HS-27A (cell line): Measurements from ENCODE around the gene BRME1.

Source experiments
- DNase-seq: peaks from one replicate; pipeline ENCODE4 v3.0.0-alpha.2; 2012; ENCODE audit warnings: low read depth, missing footprints

Gene BRME1

DNA sequence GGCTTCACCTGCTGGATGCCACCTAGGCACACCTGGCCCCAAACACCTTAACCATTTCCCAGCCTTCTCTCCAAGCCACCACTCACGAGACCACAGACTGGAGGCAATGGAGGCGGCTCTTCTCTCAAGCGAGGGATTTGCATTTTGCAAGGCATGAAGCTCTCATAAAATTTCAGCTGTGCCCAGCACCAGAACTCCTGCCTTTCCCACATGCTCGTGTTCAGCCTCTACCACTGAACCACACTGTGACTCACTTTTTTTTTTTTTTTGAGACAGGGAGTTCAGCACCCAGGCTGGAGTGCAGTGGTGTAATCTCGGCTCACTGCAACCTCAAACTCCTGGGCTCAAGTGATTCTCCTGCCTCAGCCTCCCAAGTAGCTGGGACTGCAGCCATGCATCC, 18.4 kb downstream of the BRME1 start:
- DNase-seq, result no peak

DNA sequence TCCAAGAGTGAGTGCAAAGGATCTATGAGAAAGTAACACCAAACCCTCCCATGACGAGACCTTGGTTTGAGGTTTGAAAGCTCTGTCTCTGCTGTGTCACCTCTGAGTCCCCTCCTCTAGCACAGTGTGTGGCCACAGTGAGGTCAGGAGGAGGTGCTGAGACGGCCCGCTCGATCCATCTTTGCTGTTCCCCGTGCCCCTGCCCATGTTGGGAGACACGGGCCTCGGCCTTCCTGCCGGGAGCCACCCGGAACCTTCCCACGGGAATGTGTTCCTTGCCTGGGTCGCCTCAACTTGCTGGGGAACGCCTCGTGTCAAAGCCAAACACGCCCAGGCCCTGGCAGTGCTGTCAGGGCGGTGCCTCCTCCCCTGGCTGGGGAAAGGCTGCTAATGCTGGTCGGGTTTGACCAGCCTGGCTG, 18.9 kb downstream of the BRME1 start:
- no peak for DNase-seq

DNA sequence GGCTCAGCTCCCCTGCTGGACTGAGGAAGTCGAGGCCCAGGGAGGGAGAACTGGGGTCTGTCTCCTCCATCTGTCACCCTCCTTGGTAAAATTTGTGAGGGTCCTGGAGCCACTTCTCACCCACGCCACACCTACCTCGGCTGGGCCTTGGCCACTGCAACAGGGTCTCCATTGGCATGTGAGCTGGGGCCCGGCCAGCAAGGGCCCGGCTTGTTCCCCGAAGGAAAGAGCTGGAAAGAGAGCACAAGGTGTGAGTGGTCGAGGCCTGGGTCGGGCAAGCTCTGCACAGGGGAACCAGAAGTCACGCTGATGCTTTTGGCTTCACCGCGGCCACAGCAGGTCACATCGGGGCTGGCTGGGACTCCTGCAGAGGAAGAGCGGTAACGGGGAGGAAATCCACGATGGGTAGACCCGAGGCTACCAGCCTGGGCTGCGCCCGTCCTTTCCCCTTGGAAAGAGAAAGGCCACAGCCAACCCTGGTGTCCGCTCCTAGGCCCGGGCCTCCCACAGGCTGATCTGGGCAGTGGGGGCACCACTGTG, 20.0 kb downstream of the BRME1 start:
- no peak for DNase-seq

DNA sequence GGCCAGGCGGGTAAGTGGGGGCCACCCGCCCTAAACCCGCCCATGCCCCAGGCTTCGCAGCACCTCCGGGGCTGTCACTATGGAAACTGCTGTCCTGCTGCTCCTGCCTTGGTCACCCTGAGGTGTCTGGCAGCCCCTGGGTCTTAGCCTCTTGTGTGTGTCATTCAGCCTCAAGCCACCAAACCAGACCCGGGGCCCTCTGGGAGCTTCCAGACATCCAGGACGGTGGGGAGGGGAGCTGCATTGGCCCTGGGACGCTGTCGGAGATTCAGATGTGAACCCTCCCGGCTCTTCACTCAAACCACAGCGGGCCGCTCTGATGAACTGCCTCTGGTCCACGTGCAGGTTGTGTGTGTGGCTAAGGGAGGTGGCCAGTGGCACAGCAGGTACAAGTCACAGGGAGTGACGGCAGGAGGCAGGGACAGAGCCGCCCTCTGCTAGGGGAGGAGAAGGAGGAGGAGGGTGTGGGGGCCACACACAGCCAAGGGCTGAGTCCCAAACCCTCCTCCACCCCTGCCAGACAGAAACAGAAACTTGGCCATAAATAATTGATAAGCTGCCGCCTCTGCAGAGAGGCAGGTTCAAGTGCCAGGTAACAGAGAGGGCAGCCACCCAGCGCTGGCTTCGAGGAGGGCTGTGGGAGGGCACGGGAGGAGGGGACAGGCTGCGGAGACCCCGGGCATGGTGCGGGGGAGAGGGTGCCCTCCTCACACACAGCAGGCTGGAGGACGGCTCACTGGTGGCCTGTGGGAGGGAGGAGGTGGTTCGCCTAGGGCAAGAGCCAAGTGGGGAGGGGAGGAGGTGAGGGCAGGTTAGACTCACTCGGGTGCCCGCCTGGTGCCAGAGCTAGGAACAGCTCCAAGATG, 21.0 kb downstream of the BRME1 start:
- no peak for DNase-seq

DNA sequence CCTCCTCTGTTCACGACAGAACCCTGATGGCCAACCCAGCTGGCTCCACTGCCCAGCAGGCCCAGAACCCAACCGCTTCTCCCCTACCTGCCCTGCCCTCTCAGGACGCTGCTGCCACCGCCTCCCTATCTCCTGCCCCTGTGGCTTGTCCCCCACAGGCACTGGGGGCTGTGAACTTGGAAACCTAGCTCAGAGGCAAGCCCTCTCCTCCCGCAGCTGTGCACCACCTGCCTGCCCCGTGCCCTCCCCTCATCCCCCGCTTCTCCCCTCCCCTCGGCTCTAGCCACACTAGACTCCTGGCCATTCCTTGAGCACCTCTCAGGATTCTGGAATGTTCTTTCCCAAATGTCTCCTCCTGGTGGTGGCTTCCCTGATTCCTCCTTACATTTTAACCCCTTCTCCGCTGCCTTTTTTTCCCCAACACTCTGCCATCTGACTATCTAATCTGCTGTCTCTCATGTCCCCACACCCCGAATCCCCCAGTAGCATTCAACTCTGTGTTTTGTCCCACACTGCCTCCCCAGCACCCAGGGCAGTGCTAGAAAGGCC, 22.3 kb downstream of the BRME1 start:
- no peak for DNase-seq

DNA sequence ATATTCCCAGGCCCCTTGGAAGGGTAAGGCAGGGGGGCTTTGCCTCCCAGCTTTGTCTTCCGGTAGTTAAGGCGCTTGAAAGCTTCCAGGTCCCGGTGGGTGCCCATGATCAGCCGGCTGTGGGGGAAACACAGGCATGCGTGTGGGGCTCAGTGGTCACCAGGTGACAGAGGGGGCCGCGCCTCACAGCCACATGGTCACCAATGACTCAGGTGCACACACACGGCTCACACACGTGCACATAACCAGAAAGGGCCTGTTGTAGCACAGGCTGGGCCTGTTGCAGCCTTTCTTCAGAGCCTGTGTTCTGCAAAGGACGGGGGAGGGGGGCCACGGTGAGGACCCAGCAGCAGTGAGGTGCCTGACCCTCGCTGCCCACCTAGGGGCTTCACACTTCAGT, 23.1 kb downstream of the BRME1 start:
- no peak for DNase-seq

DNA sequence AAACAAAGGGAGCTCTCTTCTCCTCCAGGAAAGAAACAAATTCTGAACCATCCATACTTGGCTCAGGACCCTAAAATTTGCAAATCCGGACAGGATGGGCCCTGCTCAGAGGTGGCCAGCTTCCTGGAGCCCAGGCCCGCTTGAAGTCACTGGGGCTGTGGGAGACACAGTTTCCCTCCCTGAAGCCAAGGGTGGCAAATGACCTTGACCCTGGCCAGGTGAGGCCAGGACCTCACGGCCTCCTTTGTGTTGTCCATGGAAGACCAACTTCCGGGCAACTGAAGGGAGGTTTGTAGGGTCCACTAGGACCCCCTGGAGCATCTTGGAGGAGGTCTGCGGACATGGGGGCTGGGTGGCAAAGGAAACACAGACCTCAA, 23.5 kb downstream of the BRME1 start:
- no peak for DNase-seq

DNA sequence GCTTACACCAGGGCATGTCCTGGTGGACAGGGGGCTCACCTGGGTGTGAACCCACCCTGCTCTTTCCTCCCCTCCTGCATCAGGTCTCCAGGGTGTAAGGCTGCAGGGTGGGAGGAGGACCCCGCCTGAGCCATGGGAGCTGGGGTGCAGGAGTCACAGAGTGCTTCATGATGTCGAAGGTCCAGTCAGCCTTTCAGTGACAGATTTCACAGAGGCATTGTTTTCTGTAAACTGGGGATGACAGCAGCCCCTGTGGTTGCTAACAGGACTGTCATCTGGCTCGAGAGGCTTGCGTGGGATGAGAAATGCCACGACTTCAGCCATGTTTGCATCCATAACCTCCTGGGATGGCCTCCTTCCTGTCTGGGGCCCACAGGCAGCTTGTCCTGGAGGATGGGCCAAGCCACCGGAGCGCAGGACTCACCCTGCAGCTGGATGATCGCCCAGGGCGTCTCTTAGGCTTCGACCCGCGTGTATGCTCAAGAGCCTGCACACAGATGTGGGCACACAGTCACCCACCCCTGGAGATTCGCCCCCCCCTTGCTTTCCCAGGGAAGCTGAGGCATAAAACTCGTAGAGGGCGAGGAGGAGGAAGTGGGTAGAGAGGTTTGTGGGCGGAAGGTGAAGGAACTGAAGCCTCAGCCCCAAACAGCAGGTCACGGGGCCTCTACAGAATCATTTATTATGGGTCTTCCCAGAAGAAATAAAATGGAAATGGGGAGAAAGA, 24.1 kb downstream of the BRME1 start:
- DNase-seq, result no peak

DNA sequence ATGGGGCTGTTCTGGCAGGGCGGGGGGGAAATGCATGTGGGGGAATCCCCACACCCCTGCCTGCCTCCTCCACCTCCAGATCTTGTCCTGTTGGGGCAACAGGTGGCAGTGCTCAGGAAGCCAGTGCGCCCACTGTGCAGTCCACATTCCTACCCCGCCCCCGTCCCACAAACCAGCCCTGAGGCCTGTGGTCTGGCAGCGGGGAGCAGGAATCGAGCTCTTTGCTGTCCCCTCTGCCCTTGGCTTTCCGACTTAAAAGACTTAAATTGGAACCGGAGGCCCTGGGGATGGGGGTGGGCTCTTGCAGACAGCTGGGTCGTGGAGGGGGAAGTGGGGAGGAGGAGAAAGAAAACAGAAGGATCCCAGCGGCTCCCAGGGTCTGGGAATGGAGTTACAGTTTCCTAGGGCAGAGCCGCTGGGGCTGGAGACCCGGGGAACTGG, 24.6 kb downstream of the BRME1 start:
- DNase-seq, result no peak

DNA sequence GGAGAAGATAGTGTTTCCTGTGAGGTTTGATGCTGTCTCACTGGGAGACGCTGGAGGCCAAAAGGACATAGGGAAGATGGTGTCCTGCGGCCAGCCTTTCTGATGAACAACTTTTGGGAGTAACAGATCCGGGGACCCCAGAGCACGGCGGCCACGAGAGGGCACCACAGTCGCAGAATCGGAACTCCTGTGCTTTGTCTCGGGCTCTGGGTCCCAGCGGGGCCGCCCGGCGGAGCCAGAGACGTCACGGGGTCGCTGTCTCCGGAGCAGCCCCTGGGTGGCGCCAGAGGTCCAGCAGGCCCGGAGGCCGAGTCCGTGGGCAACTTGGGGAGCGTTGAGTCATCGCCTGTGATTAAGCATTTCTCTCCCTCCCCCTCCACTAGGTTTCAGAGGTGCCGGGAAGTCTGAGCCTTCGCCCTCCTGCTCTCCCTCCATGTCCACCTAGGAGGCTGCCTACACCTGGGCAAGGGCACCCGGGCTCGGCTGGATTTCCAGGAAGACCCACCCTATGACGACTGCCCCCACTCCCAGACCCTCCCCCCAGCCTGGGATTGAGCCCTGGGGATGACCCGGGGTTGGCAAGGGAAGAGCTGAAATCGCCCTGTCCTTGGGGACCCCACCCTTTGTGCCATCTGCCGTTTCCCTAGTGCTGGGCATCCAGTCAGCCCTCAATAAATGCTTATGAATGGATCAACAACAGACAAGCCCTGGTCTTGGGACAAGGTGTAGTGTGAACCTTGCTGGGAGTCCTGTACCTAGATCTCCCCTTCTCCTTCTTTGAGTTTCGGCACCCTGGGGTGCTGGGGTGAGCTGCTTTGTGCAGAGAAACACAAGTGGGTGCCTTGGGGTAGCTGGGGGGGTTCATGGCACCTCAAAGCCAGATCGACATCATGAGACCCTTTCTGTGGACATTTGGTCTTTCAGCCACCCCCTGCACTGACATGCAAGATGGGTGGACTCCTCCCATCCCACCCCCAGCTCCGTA, 25.6 kb downstream of the BRME1 start:
- peak; percentile 86 for DNase-seq

DNA sequence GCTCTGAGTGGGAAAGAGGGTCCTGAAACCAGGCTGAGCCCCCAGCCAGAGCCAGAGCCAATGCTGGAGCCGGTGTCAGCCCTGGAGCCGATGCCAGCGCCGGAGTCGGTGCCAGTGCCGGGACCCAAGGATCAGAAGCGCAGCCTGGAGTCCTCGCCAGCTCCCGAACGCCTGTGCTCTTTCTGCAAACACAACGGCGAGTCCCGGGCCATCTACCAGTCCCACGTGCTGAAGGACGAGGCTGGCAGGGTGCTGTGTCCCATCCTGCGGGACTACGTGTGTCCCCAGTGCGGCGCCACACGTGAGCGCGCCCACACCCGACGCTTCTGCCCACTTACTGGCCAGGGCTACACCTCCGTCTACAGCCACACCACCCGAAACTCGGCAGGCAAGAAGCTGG, 28.6 kb downstream of the BRME1 start:
- DNase-seq, result no peak

DNA sequence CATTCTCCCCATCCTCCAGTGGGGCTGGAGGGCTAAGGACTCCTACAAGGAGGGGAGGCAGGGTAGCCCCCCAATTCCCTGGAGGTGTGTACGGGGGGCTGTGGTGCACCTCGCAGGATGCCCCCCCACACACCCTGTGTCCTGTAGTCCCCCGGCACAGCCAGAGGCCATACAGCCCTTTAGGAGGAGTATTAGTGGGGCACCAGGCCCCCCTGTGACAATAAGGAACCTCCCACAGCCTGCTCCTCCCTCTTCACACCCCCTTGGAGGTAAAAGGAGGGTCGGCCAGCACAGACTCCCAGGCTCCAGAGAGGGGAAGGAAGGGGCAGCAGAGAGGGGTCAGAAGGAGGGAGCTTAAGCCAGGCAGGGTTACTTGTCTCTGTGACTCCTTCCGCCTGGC, 29.1 kb downstream of the BRME1 start, which contains the start of gene NANOS3:
Gene NANOS3 (plus strand): TSS at position 301 of the 400 bp plus-strand sequence. CDS start 115 bp downstream, outside the sequence.
- DNase-seq, result no peak

DNA sequence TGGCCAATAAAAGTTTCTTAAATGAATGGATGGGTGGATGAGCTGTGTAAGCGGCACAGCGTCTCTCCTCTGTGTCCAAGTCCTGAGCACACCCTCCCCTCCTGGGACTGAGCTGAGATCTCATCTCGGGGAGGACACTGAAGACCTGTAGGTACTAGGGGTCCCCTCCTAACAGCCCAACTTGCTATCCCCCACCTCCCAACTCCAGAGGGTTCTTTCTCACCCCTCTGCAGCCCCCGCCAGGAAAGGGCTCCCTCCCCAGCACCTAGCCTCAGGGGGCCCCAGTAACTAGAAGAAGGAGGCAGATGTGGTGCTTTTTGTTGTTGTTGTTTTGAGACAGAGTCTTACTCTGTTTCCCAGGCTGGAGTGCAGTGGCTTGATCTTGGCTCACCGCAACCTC, 30.1 kb downstream of the BRME1 start:
- DNase-seq, result no peak

DNA sequence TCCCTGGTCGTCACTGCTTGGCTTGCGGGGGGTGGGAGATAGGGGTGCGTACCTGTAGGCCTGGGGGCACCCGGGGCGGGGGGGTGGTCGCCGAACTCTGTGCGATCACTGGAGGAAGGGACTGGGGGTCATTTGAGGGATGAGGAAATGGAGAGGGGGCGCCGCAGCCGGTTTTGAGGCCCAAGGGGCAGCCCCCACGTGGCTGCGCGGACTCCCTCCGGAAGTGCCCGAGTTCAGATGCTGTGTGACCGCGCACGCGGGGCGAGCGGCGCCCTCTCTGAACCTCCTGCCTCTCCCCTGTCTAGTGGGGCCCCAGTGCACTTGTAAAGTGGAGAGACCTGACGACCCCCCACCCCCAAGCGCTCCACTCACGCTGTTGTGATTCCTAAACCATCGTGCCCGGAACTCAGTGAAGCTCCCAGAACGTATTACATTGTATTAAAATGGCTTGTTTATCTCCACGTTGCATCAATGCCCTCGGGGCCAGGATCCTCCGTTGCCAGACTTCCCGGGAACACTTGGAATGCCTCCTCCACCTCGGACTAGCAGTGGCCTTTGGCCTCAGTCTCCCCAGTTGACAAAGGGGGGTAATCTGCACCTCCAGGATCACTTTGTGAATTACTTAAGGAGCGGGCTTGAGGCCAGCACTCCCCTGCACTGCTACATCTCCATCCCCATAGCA, 31.9 kb downstream of the BRME1 start:
- no peak for DNase-seq

DNA sequence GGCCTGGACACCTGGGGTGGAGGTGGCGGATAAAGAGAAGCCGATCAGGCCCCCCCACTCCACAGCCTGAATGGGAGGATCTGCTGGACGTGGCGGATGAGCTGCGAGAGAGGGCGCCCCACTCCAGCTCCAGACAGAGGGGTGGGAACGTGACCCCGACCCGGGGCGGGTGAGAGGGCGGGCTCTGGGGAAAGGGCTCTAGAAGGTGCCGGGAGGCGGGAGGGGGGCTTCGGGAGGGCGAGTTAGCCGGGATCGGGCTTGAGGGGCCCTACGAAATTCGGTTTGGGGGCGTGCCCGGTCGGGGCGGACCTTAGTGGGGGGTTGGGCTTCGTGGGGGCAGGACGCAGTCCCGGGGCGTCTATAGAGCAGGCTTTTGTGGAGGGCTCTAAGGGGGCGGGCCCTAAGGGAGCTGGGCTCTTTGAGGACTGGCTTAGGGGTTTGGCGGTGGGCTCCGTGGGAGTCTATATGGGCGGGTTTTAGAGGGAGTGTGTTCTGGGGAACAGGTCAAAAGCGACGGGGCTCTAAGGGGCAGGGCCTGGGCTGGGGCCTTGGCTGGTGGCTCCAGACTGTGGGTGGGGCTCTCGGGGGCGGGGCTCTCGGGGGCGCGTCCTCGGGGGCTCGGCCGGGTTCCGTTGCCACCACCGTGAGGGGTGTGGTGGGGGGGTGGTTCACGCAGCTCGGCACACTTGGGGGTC, 33.1 kb downstream of the BRME1 start:
- no peak for DNase-seq

DNA sequence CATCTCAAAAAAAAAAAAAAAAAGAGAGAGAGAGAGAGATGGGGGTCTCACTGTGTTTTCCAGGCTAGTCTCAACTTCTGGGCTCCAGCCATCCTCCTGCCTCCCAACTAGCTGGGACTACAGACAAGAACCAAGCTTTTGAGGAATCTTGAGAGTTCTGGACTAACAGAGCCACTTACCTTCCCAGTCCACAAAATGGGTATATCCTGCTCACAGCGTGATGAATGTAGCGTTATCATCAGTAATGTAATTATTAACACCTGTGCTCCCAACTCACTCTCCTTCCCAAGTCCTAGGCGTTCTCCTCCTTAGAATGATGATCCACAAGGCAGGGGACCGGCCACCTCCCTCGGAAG, 33.6 kb downstream of the BRME1 start:
- no peak for DNase-seq

DNA sequence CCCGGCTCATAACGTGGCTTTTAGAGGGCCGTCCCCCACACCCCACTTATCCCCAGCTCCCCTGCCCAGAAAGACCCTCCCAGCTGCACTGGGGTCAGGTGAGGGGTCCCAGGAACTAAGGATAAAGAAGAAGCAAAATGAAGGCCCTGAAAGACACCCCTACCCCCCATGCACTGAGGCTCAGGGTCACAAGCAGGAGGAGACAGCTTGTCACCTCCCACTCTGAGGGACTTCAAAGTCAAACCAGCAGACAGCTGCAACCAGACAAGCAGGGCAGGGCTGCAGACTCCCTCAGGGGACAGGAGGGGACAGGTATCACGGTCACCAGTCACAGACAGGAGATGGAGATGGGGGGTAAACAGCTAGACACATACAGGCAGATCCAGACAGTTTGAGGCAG, 35.0 kb downstream of the BRME1 start:
- DNase-seq, result no peak

DNA sequence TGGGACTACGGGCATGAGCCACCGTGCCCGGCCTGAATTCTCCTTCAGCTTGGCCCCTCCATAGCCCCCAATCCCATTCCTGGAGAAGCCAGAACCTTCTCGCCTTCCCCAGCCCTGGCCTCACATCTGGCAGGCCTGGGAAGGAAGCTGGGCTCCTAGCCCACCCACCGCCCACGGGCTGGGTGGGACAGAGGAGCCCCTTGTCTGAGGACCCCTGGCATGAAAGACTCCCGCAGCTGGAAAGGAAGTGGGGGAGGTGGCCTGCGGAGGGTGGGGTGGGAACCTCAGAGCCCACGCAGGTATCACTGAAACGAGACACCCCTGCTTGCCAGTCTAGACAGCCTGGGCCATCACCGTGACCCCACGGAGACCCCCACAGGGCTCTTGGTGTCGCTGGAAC, 36.6 kb downstream of the BRME1 start:
- no peak for DNase-seq

DNA sequence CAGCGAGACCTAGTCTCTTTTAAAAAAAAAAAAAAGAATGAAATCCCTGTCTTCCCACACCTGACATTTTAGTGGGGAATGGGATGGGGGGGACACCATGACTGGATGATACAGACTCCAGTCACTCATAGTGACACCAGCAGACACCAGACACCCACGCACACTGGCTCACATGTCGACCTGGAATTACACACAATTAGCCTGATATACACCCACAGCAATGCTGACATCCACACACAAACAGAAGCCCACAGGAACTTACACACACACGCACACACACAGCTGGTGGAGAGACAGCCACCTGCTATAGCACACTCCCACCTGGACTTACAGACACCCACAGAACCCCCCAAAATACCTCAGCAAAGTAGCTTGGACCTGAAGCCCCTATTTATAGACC, 37.3 kb downstream of the BRME1 start:
- no peak for DNase-seq

DNA sequence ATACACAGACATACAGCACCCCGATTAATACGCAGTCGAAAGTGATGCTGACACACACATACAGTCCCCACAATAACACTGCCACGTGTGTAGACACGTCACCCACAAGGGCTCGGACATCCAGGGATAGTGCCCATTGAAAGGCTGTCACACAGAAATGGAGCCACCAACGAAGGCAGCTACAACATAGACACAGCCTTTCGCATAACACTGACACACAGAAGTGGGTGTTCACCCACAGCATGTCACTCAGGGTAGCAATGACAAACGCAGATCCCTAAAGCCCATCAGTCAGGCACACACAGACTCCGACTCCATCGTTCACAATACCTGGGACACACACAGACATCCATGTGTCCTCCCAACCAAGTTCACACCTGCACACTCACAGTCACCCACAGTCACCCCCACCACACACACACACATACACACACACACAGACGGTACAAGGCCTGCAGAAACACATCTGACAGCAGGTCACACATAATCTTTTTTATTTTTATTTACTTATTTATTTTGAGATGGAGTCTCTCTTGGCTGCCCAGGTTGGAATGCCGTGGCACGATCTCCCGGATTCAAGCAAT, 39.4 kb downstream of the BRME1 start:
- no peak for DNase-seq
